C4-2B (cell line): ENCODE data around the gene TENM4.

ENCODE experiments used
- H3K27ac ChIP-seq: fragments of 450-650 bp; 2 replicates; pipeline ENCODE4 v1.5.1; 2017
- ZFX ChIP-seq: fragments of 450-650 bp; IDR thresholded peaks from 2 replicates; pipeline ENCODE4 v1.6.1; 2017
- TF ChIP-seq, protein P1 (sequence below): fragments of 450-650 bp; conservative IDR thresholded peaks from 2 replicates; pipeline ENCODE4 v1.5.1; 2017; ENCODE audit warnings: mild to moderate bottlenecking

Gene TENM4

DNA sequence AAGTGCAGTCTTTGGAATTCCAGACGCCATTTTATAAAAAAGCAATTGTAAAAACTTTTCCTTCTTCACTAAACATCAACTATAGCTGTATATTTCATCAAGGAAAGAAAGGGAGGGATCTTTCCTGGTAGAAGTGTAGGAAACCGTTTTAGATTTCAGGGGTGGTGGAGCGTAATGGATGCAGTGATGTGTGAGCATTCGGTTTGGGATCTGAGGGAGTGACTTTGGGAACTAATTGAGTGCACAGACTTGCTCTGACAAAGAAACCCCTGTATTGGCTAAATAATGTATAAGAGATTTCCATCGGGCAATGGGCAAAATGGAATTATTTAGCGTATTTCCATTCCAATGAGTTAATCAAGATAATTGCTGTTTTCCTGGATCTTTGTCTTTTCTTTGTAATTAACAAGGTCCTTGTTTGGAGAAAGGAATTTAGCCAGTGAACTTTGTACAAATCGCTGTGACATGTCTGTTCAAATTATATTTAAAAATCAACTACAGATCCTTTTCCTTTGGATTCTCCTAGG, 741.2 kb downstream of the TENM4 start:
- TF ChIP-seq ZFX: no peak
- TF ChIP-seq, protein P1, sequence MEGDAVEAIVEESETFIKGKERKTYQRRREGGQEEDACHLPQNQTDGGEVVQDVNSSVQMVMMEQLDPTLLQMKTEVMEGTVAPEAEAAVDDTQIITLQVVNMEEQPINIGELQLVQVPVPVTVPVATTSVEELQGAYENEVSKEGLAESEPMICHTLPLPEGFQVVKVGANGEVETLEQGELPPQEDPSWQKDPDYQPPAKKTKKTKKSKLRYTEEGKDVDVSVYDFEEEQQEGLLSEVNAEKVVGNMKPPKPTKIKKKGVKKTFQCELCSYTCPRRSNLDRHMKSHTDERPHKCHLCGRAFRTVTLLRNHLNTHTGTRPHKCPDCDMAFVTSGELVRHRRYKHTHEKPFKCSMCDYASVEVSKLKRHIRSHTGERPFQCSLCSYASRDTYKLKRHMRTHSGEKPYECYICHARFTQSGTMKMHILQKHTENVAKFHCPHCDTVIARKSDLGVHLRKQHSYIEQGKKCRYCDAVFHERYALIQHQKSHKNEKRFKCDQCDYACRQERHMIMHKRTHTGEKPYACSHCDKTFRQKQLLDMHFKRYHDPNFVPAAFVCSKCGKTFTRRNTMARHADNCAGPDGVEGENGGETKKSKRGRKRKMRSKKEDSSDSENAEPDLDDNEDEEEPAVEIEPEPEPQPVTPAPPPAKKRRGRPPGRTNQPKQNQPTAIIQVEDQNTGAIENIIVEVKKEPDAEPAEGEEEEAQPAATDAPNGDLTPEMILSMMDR: no peak
- no peak overlapping the region for H3K27ac ChIP-seq

DNA sequence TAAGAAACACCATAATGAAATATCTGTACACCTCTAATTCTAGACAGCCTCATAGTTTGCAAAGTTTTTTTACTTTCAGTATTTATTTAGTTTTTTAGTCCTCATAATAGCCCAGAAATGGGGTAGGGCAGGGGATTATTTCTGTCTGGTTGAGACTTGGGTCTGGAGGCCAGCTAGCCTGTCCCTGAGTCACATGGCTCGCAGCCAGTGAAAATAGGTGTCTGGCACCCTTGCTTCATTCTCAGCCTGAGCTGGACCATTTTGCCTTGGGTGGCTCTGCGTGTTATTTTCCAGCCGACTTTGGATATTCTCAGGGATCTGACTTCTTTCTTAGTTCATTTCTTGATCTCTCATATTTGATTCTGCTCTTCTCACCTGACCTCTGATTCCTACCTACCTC, 742.2 kb downstream of the TENM4 start:
- no peak overlapping the region for H3K27ac ChIP-seq
- TF ChIP-seq, protein P1: no peak
- TF ChIP-seq ZFX: no peak

DNA sequence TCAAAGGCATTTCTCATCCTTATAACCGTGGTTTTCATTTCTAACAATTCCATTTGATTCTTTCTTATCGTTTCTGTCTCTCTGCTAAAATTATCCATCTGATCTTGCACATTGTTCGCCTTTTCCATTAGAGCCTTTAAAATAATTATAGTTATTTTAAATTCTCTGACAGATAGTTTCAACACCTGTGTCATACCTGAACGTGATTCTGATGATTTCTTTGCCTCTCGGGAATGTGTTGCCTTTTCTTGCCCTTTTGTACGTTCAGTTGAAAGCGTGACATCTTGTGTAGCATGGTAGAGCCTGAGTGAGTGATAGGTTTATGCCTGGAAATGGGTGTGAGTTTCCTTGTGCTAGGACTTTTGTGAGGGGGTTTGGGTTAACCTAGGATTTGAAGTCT, 744.7 kb downstream of the TENM4 start:
- TF ChIP-seq, protein P1: no peak
- no peak for TF ChIP-seq ZFX

DNA sequence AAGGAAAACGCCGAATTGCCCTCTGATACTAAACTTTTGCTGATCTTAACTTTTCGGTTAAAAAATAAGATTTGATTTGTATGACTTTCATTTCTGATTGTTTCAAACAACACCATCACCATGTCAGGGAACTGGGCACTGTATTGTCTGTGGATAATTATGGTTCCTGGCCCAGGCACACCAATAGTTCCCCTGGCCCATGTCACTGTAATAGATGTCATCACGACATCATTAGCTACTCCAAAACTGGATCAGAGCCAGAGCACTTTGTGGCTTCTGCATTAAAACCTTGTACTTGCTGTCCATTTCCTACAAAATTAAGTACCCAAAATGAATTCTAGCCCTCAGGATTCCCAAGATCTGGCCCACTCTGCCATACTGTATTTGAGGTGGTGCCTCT, 746.7 kb downstream of the TENM4 start:
- TF ChIP-seq, protein P1: no peak
- TF ChIP-seq ZFX: no peak
- H3K27ac ChIP-seq: no peak overlapping the region

More for the DNA sequence above, 744.7 kb downstream of the TENM4 start:
- no peak overlapping the region for H3K27ac ChIP-seq

DNA sequence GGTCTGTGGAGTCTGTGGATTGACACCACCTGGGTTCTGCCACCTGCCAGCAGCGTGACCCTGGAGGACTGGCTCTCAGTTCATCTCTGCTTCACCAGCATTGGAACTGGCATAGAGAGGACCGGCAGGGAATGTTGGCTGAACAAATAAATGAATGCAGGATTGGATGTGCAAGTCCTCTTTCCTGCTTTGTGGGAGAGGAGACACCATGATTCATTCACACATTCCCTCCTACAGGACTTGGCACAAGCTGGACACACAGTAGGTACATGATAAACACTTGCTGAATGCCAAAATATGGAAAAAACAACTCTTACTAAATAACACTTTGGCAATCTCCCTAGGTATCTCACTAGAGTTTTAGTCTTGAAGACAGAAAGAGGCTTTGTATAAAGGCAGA, 749.6 kb downstream of the TENM4 start:
- TF ChIP-seq, protein P1: no peak
- no peak for TF ChIP-seq ZFX
- no peak overlapping the region for H3K27ac ChIP-seq

DNA sequence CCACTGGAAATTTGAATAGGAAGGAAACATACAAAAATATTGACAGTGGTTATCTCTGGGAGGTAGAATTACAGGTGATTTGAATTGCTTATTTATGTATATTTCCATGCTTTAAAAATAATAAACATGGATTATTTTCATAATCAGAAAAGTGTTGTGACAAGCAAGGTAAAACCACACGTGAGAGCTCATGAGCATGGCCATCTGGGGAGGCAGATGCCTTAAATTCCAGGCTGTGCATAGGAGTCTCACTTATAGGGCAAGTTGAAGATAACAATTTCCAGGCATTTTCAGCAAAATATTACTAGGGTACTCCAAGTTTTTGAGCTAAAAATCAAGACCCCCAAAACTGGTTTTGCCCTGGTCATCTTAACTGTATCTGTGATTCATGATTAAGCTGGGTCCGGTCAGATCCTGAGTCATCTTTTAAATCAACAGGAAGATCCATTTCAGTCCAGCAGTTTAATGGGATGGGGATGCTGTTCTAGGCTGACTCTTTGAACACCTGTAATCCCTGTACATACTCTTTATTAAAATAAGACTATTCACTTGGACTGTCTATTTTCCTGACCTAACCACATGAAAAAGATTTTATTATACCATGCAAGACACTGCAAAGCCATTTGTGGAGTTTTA, 750.4 kb downstream of the TENM4 start:
- no peak overlapping the region for H3K27ac ChIP-seq
- TF ChIP-seq, protein P1: no peak
- no peak for TF ChIP-seq ZFX

DNA sequence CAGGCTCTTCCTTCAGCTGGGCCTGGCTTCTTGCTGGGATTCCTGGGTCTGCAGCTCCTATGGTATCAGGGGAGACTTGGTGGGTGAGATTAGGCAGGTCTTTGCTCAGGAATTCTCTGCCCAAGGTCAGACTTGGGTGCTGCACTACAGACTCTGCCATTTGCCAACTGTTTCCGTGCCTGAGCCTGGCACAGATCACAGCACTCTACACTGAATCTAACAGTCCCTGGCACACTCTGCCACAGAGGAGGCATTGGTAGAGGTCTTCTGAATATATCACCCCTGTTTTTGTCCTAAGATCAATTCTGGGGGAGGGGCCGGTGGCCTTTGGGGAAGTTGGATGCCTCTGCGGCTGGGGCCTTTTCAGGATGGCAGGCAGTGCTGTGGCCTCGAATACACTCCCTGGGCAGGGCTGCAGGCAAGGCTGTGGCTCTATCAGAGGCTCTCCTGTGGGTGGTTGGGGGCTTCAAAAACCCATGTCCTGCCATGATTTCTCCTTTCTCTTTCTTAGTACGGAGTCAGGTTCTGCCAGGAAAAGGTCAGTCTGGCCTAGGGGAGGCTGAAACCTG, 751.2 kb downstream of the TENM4 start:
- H3K27ac ChIP-seq: no peak overlapping the region
- TF ChIP-seq, protein P1: no peak
- no peak for TF ChIP-seq ZFX
